GM12878 (cell line): ENCODE results near the gene SRBD1. TPM values are rescaled to one million over a fixed set of nuclear protein-coding genes. Genes with fewer than 3 reads are reported as not detected.

Source experiments
- ATAC-seq: fragments of 200-7000 bp; cut with Tn5 transposase; 3 replicates; pipeline ENCODE4 v1.9.1; 2020; ENCODE audit warnings: mild to moderate bottlenecking, moderate library complexity
- BruUV-seq: library from RNA; stranded (reverse); fragments of 400-500 nt; replicated peaks from 2 replicates; lab custom pipeline; 2021; lab: Mats Ljungman, UMichigan
- CTCF ChIA-PET: fragments of 300-600 bp; sonication (Branson Sonifier 250); formaldehyde crosslinking; extraction: SDS; loops from one replicate; lab custom pipeline; 2021; ENCODE audit warnings: inconsistent platforms; lab: Yijun Ruan, JAX
- POLR2A ChIA-PET: fragments of 350-600 bp; formaldehyde crosslinking; extraction: SDS; loops from one replicate; lab custom pipeline; 2021; ENCODE audit warnings: inconsistent platforms; lab: Charles Lee
- RAD21 ChIA-PET: fragments of 300-600 bp; sonication (Branson Sonifier 250); formaldehyde crosslinking; loops from one replicate; lab custom pipeline; 2023; ENCODE audit warnings: antibody characterized with exemption; ENCODE audit not compliant: unreplicated experiment; lab: Charles Lee
- SMC1A ChIA-PET: fragments of 300-600 bp; sonication (Branson Sonifier 250); formaldehyde crosslinking; loops from one replicate; lab custom pipeline; 2023; ENCODE audit not compliant: unreplicated experiment, uncharacterized antibody; lab: Charles Lee
- DNase-seq: peaks from one replicate; pipeline ENCODE4 v3.0.0-alpha.2; 2011; ENCODE audit warnings: low read depth, low spot score
- FAIRE-seq: peaks from 3 replicates; lab custom pipeline; 2011; peaks lifted over from hg19 to GRCh38; lab: Jason Lieb, UNC
- H2AFZ ChIP-seq: 2 replicates; pipeline ENCODE4 v1.6.0; 2011; ENCODE audit warnings: low read depth, low read length, control low read depth; ENCODE audit not compliant: control insufficient read depth
- H3K27ac ChIP-seq: 2 replicates; pipeline ENCODE4 v1.5.1; 2011; ENCODE audit warnings: control low read depth; ENCODE audit not compliant: control insufficient read depth, insufficient read depth
- H3K27me3 ChIP-seq, 2 experiments: replicated peaks in 1 of 2; 2 replicates each; pipeline versions ENCODE4 v1.6.0 to v1.6.1; 2011; ENCODE audit warnings: low read length in 1 of 2; ENCODE audit not compliant: control insufficient read depth in 2 of 2, insufficient read depth in 2 of 2
- H3K36me3 ChIP-seq, 2 experiments: 2 replicates each; pipeline ENCODE4 v1.5.1; 2011; ENCODE audit warnings: low read length in 1 of 2; ENCODE audit not compliant: control insufficient read depth in 2 of 2, insufficient read depth in 2 of 2
- H3K4me1 ChIP-seq: 2 replicates; pipeline ENCODE4 v1.6.1; 2011; ENCODE audit warnings: mild to moderate bottlenecking, low read length, moderate library complexity, mixed read lengths; ENCODE audit not compliant: control insufficient read depth, insufficient read depth
- H3K4me2 ChIP-seq: 2 replicates; pipeline ENCODE4 v1.6.0; 2011; ENCODE audit warnings: control low read depth; ENCODE audit not compliant: control insufficient read depth, insufficient read depth
- H3K4me3 ChIP-seq: fragments of 200-600 bp; sonication (generic); 2 replicates; pipeline ENCODE4 v1.5.1; 2016
- H3K79me2 ChIP-seq: 2 replicates; pipeline ENCODE4 v1.6.0; 2011; ENCODE audit warnings: low read length; ENCODE audit not compliant: control insufficient read depth, insufficient read depth
- H3K9ac ChIP-seq: 2 replicates; pipeline ENCODE4 v1.8.0; 2011; ENCODE audit warnings: low read length, control low read depth, mixed read lengths; ENCODE audit not compliant: control insufficient read depth, insufficient read depth
- H3K9me3 ChIP-seq: replicated peaks from 3 replicates; pipeline ENCODE4 v1.5.1; 2011; ENCODE audit warnings: mild to moderate bottlenecking, low read length; ENCODE audit not compliant: control insufficient read depth, insufficient read depth
- H4K20me1 ChIP-seq: 2 replicates; pipeline ENCODE4 v1.6.0; 2011; ENCODE audit not compliant: control insufficient read depth, insufficient read depth
- CREM ChIP-seq: IDR thresholded peaks from 2 replicates; pipeline ENCODE4 v1.6.1; 2014; ENCODE audit warnings: antibody characterized with exemption, low read depth
- MEF2A ChIP-seq: IDR thresholded peaks from 2 replicates; pipeline ENCODE4 v1.6.1; 2011; ENCODE audit warnings: low read depth, mild to moderate bottlenecking, low read length, moderate library complexity; ENCODE audit not compliant: insufficient read depth
- MTA3 ChIP-seq: IDR thresholded peaks from 2 replicates; pipeline ENCODE4 v1.6.1; 2012; ENCODE audit warnings: low read length, inconsistent platforms, borderline replicate concordance
- MYC ChIP-seq: IDR thresholded peaks from 2 replicates; pipeline ENCODE4 v1.6.1; 2011; ENCODE audit warnings: mild to moderate bottlenecking, low read length, moderate library complexity, inconsistent platforms; ENCODE audit not compliant: insufficient read depth, insufficient replicate concordance, insufficient read length, severe bottlenecking
- NFXL1 ChIP-seq: fragments of 450-650 bp; IDR thresholded peaks from 2 replicates; pipeline ENCODE4 v1.6.1; 2017; ENCODE audit warnings: antibody characterized with exemption, mild to moderate bottlenecking, borderline replicate concordance
- TCF7 ChIP-seq: IDR thresholded peaks from 2 replicates; pipeline ENCODE4 v1.6.1; 2014; ENCODE audit warnings: antibody characterized with exemption, borderline replicate concordance
- ZNF24 ChIP-seq: fragments of 450-650 bp; IDR thresholded peaks from 2 replicates; pipeline ENCODE4 v1.6.1; 2017; ENCODE audit warnings: antibody characterized with exemption, mild to moderate bottlenecking
- WGBS: methylation state at CpG from one replicate; pipeline ENCODE4 v1.1.6; 2016; ENCODE audit warnings: low lambda C conversion rate; ENCODE audit not compliant: insufficient replicate concordance, insufficient coverage; ENCODE audit errors: missing lambda C conversion rate; 5-methylcytosine and 5-hydroxymethylcytosine counted together
- in situ Hi-C: fragments of 300-500 bp; cut with MboI; formaldehyde crosslinking; loops from 9 replicates; pipeline ENCODE4 v1.14.3; 2018; ENCODE audit warnings: mixed read lengths
- intact Hi-C: fragments of 100-400 bp; cut with micrococcal nuclease; formaldehyde crosslinking; loops from one replicate; pipeline ENCODE4 v1.14.2; 2022; ENCODE audit not compliant: unreplicated experiment
- polyA plus RNA-seq, 11 experiments: library from polyadenylated mRNA; depleted of rRNA in 4 of 11; unstranded in 6 of 11; stranded (reverse) in 5 of 11; fragments of >200 nt; fragmentation: Nextera tagmentation in 4 of 11; fragmentation: Illumina TruSeq in 1 of 11; extraction: Ambion mirVana in 4 of 11; extraction: Trizol in 1 of 11; gene quantifications; 1 replicate in 1 of 11; 2 replicates in 10 of 11; pipeline versions ENCODE4 v1.2.1 to v1.2.3, GENCODE V29; 2011 to 2016; ENCODE audit warnings: inconsistent platforms in 2 of 11, missing spikeins in 2 of 11, low read depth in 1 of 11
- total RNA-seq, 4 experiments: library from RNA; depleted of rRNA in 3 of 4; stranded (reverse); fragments of >200 nt in 3 of 4; fragmentation: Illumina TruSeq in 1 of 4; extraction: Trizol in 1 of 4; gene quantifications; 2 replicates each; pipeline versions ENCODE4 v1.2.1 to v1.2.3, GENCODE V29; 2013 to 2021
- TF ChIP-seq, protein P1 (sequence below): fragments of 450-650 bp; IDR thresholded peaks from 2 replicates; pipeline ENCODE4 v1.6.1; 2016; ENCODE audit warnings: mild to moderate bottlenecking
- TF ChIP-seq, protein P2 (sequence below): fragments of 450-650 bp; IDR thresholded peaks from 2 replicates; pipeline ENCODE4 v1.6.1; 2017; ENCODE audit warnings: mild to moderate bottlenecking, moderate library complexity
- TF ChIP-seq, protein P3 (sequence below): fragments of 150-350 bp; IDR thresholded peaks from 2 replicates; pipeline ENCODE4 v1.6.1; 2014; ENCODE audit warnings: mild to moderate bottlenecking, low read depth, low read length

SRBD1 gene
- total and polyA plus RNA-seq, 10 of the 15 experiments (the other 5 are each of a cell fraction or from before 2014, with no cell fraction given), result 9.7 to 33.1 (median 20.1) TPM

DNA sequence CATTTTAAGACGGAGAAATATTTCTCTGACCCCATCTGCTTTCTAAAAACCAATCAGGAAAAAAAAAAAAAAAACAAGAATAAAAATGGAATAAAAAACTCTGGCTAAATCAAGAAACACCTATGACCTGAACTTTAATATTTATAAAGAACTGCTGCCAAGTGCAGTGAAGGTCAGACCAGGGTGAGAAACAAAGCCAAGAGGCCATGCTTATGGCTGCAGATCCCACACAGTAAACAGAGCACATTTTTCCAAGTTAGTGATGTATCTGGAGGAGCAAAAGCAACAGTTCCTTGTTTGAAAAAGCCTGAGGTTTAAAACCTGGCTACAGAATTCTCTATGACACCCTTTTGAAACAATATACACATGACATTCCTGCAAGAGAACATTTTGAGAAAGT is 242.3 kb downstream of the SRBD1 start:
- no peak for ATAC-seq
- CTCF ChIA-PET, result no interaction called here
- WGBS, result 93% methylated on average over 1 of the region's 1 CpG
- POLR2A ChIA-PET, result no interaction called here
- TF ChIP-seq MEF2A, result no peak
- TF ChIP-seq TCF7, result no peak
- TF ChIP-seq, protein P1, sequence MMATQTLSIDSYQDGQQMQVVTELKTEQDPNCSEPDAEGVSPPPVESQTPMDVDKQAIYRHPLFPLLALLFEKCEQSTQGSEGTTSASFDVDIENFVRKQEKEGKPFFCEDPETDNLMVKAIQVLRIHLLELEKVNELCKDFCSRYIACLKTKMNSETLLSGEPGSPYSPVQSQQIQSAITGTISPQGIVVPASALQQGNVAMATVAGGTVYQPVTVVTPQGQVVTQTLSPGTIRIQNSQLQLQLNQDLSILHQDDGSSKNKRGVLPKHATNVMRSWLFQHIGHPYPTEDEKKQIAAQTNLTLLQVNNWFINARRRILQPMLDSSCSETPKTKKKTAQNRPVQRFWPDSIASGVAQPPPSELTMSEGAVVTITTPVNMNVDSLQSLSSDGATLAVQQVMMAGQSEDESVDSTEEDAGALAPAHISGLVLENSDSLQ, result no peak
- TF ChIP-seq, protein P2, sequence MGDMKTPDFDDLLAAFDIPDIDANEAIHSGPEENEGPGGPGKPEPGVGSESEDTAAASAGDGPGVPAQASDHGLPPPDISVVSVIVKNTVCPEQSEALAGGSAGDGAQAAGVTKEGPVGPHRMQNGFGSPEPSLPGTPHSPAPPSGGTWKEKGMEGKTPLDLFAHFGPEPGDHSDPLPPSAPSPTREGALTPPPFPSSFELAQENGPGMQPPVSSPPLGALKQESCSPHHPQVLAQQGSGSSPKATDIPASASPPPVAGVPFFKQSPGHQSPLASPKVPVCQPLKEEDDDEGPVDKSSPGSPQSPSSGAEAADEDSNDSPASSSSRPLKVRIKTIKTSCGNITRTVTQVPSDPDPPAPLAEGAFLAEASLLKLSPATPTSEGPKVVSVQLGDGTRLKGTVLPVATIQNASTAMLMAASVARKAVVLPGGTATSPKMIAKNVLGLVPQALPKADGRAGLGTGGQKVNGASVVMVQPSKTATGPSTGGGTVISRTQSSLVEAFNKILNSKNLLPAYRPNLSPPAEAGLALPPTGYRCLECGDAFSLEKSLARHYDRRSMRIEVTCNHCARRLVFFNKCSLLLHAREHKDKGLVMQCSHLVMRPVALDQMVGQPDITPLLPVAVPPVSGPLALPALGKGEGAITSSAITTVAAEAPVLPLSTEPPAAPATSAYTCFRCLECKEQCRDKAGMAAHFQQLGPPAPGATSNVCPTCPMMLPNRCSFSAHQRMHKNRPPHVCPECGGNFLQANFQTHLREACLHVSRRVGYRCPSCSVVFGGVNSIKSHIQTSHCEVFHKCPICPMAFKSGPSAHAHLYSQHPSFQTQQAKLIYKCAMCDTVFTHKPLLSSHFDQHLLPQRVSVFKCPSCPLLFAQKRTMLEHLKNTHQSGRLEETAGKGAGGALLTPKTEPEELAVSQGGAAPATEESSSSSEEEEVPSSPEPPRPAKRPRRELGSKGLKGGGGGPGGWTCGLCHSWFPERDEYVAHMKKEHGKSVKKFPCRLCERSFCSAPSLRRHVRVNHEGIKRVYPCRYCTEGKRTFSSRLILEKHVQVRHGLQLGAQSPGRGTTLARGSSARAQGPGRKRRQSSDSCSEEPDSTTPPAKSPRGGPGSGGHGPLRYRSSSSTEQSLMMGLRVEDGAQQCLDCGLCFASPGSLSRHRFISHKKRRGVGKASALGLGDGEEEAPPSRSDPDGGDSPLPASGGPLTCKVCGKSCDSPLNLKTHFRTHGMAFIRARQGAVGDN, result no peak
- no peak for TF ChIP-seq NFXL1
- no peak for TF ChIP-seq CREM
- TF ChIP-seq MTA3, result no peak
- TF ChIP-seq ZNF24, result no peak
- TF ChIP-seq, protein P3, sequence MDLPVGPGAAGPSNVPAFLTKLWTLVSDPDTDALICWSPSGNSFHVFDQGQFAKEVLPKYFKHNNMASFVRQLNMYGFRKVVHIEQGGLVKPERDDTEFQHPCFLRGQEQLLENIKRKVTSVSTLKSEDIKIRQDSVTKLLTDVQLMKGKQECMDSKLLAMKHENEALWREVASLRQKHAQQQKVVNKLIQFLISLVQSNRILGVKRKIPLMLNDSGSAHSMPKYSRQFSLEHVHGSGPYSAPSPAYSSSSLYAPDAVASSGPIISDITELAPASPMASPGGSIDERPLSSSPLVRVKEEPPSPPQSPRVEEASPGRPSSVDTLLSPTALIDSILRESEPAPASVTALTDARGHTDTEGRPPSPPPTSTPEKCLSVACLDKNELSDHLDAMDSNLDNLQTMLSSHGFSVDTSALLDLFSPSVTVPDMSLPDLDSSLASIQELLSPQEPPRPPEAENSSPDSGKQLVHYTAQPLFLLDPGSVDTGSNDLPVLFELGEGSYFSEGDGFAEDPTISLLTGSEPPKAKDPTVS, result no peak
- no peak for TF ChIP-seq MYC
- in situ Hi-C loops, result no loop called here
- Histone ChIP-seq H3K36me3 (no peaks in the 10 kb centered on the region), H3K9ac (no peak overlapping the region), H3K27me3 (no peaks in the 10 kb centered on the region; a peak in 1 of 4 replicates), H3K27ac (no peak overlapping the region), H2AFZ (no peak overlapping the region), H3K4me2 (no peak overlapping the region), H3K4me1 (no peaks in the 10 kb centered on the region), H3K9me3 (no peaks in the 10 kb centered on the region), H3K79me2 (no peaks in the 10 kb centered on the region), H4K20me1 (no peaks in the 10 kb centered on the region), H3K4me3 (no peak overlapping the region)
- no peak for DNase-seq
- intact Hi-C loops, result no loop called here
- no peak for FAIRE-seq
- SMC1A ChIA-PET, result no interaction called here
- RAD21 ChIA-PET, result no interaction called here
- no TSS peak for BruUV-seq
